Gastroesophageal sphincter (tissue), 4 donors: Measurements from ENCODE around the gene ATAD3B. TPM values are rescaled to one million over a fixed set of nuclear protein-coding genes. Genes with fewer than 3 reads are reported as not detected.

ENCODE experiments used
- ATAC-seq: fragments of 150-250 bp; one replicate; pipeline ENCODE4 v1.9.1; 2016; ENCODE audit warnings: mild to moderate bottlenecking, moderate library complexity
- H3K27ac ChIP-seq, 4 donors: fragments of 200-600 bp; sonication (generic) in 3 of 4; 1 replicate in 3 of 4; 2 replicates in 1 of 4; pipeline ENCODE4 v1.5.1; 2016 to 2019
- H3K27me3 ChIP-seq: fragments of 200-600 bp; sonication (generic); one replicate; pipeline ENCODE4 v1.5.1; 2019
- H3K36me3 ChIP-seq, 2 donors: fragments of 200-600 bp; sonication (generic); one replicate each; pipeline ENCODE4 v1.5.1; 2019; ENCODE audit warnings: control low read depth in 1 of 2
- H3K4me1 ChIP-seq, 3 donors: fragments of 200-600 bp; sonication (generic); 1 replicate in 2 of 3; 2 replicates in 1 of 3; pipeline ENCODE4 v1.5.1; 2016 to 2019; ENCODE audit warnings: control low read depth in 2 of 3
- H3K4me3 ChIP-seq, 2 donors: fragments of 200-600 bp; sonication (generic); one replicate each; pipeline ENCODE4 v1.5.1; 2019; ENCODE audit warnings: mild to moderate bottlenecking in 1 of 2, moderate library complexity in 1 of 2
- H3K9me3 ChIP-seq, 3 donors: fragments of 200-600 bp; sonication (generic); one replicate each; pipeline ENCODE4 v1.5.1; 2017 to 2019; ENCODE audit warnings: control low read depth in 2 of 3
- CTCF ChIP-seq, 4 experiments: fragments of 200-600 bp in 2 of 4; fragments of 450-650 bp in 2 of 4; sonication (generic) in 1 of 4; IDR thresholded peaks; one replicate each; pipeline ENCODE4 v1.5.1; 2017 to 2019; ENCODE audit warnings: antibody characterized with exemption in 4 of 4, mild to moderate bottlenecking in 2 of 4, moderate library complexity in 2 of 4
- EP300 ChIP-seq: sonication (generic); formaldehyde crosslinking; IDR thresholded peaks from one replicate; pipeline ENCODE4 v1.6.1; 2017; ENCODE audit warnings: antibody characterized with exemption, mild to moderate bottlenecking
- POLR2A ChIP-seq, 2 donors: fragments of 450-650 bp; IDR thresholded peaks; one replicate each; pipeline ENCODE4 v1.6.1; 2017; ENCODE audit warnings: antibody characterized with exemption in 2 of 2, mild to moderate bottlenecking in 2 of 2, moderate library complexity in 1 of 2
- POLR2AphosphoS5 ChIP-seq: sonication (generic); formaldehyde crosslinking; IDR thresholded peaks from one replicate; pipeline ENCODE4 v1.6.1; 2017; ENCODE audit warnings: antibody characterized with exemption
- WGBS, 2 donors: methylation state at CpG; one replicate each; pipeline ENCODE4 v1.1.5; 2018; ENCODE audit warnings: low coverage in 1 of 2; 5-methylcytosine and 5-hydroxymethylcytosine counted together
- total RNA-seq, 4 donors: library from RNA; depleted of rRNA; stranded (reverse); fragments of >200 nt; gene quantifications; one replicate each; pipeline ENCODE4 v1.1.0, GENCODE V29; 2016

ATAD3B gene
- total RNA-seq, 4 donors from 2014 or later, result 4.1 to 17.9 (median 12.1) TPM

- WGBS, 2 donors, result 67% methylated on average over 2 of the region's 19 CpGs; no CpG with 5 or more reads in 1 of the 2 donors
- no peak for ATAC-seq
- Histone ChIP-seq H3K9me3 (no peaks in the 10 kb centered on the region), H3K4me1 (peaks cover 0 to 24% (median 12%) of the 10 kb centered on the region in 3 donors), H3K4me3 (no peak overlapping the region), H3K27me3 (no peaks in the 10 kb centered on the region), H3K27ac (no peak overlapping the region), H3K36me3 (peaks cover 0 to 36% of the 10 kb centered on the region in 2 donors)
- TF ChIP-seq CTCF (IDR thresholded peaks at IDR 0.05), result no peak
- no peak for TF ChIP-seq EP300
- no peak for TF ChIP-seq POLR2A (IDR thresholded peaks at IDR 0.05)
Measured at GRCh38 chr1:1543706-1544099, 72.1 kb downstream of the ATAD3B start.

- Histone ChIP-seq H3K27me3 (no peaks in the 10 kb centered on the region), H3K27ac (no peak overlapping the region), H3K36me3 (peaks cover 0 to 36% of the 10 kb centered on the region in 2 donors), H3K4me3 (no peak overlapping the region), H3K9me3 (no peaks in the 10 kb centered on the region), H3K4me1 (peaks cover 0 to 16% (median 6%) of the 10 kb centered on the region in 3 donors)
- TF ChIP-seq POLR2A (IDR thresholded peaks at IDR 0.05) (no peak), CTCF (IDR thresholded peaks at IDR 0.05) (no peak), POLR2AphosphoS5 (no peak), EP300 (no peak)
- 79 to 87% methylated on average over 4 to 10 of the region's 10 CpGs for WGBS, 2 donors
- ATAC-seq, result no peak
Measured at GRCh38 chr1:1544544-1544943, 73.0 kb downstream of the ATAD3B start.

Other genes starting within 250 kb of the ATAD3B start
- 100 to 1,000 TPM in 2 of 4 donors, 10 to 100 TPM in 2; 84.2 to 115 (median 93.9) TPM for gene SDF4, start 239.8 kb upstream of the ATAD3B start, total RNA-seq
- gene B3GALT6, start 239.5 kb upstream of the ATAD3B start, total RNA-seq, result 10 to 100 TPM; 12.3 to 24.1 (median 15.0) TPM
- gene C1QTNF12, start 225.0 kb upstream of the ATAD3B start, total RNA-seq, result 1 to 10 TPM in 3 of 4 donors, under 1 TPM in 1; 0.96 to 2.8 (median 1.7) TPM
- gene UBE2J2, start 197.9 kb upstream of the ATAD3B start, total RNA-seq, result 10 to 100 TPM; 28.1 to 47.0 (median 37.9) TPM
- 1 to 10 TPM in 3 of 4 donors, under 1 TPM in 1; 0.94 to 7.9 (median 2.4) TPM for gene SCNN1D, start 191.3 kb upstream of the ATAD3B start, total RNA-seq
- gene ACAP3, start 163.8 kb upstream of the ATAD3B start, total RNA-seq, result 10 to 100 TPM; 35.6 to 74.7 (median 50.2) TPM
- 10 to 100 TPM; 12.5 to 24.2 (median 19.4) TPM for gene PUSL1, start 163.2 kb upstream of the ATAD3B start, total RNA-seq
- gene INTS11, start 147.1 kb upstream of the ATAD3B start, total RNA-seq, result 100 to 1,000 TPM in 1 of 4 donors, 10 to 100 TPM in 3; 62.0 to 119 (median 96.4) TPM
- gene CPTP, start 147.0 kb upstream of the ATAD3B start, total RNA-seq, result 10 to 100 TPM; 10.4 to 42.7 (median 30.1) TPM
- gene TAS1R3, start 140.5 kb upstream of the ATAD3B start, total RNA-seq, result under 1 TPM in 3 of 4 donors, not detected in 1; 0.12 to 0.54 (median 0.40) TPM
- 100 to 1,000 TPM in 1 of 4 donors, 10 to 100 TPM in 3; 84.4 to 174 (median 88.9) TPM for gene DVL1, start 122.3 kb upstream of the ATAD3B start, total RNA-seq
- gene MXRA8, start 113.2 kb upstream of the ATAD3B start, total RNA-seq, result 100 to 1,000 TPM in 1 of 4 donors, 10 to 100 TPM in 3; 69.8 to 105 (median 85.4) TPM
- gene AURKAIP1, start 96.6 kb upstream of the ATAD3B start, total RNA-seq, result 100 to 1,000 TPM; 103 to 138 (median 108) TPM
- gene CCNL2, start 72.4 kb upstream of the ATAD3B start, total RNA-seq, result 100 to 1,000 TPM in 2 of 4 donors, 10 to 100 TPM in 2; 31.6 to 248 (median 127) TPM
- gene MRPL20, start 64.5 kb upstream of the ATAD3B start, total RNA-seq, result 100 to 1,000 TPM; 121 to 215 (median 159) TPM
- 10 to 100 TPM in 2 of 4 donors, 1 to 10 TPM in 2; 8.7 to 16.9 (median 10.3) TPM for gene ANKRD65, start 50.5 kb upstream of the ATAD3B start, total RNA-seq
- 100 to 1,000 TPM in 2 of 4 donors, 10 to 100 TPM in 2; 59.8 to 137 (median 96.4) TPM for gene VWA1, start 36.1 kb upstream of the ATAD3B start, total RNA-seq
- 1 to 10 TPM in 1 of 4 donors, under 1 TPM in 2, not detected in 1; 0.47 to 1.1 (median 0.94) TPM for gene ATAD3C, start 22.1 kb upstream of the ATAD3B start, total RNA-seq
- 10 to 100 TPM; 14.9 to 32.9 (median 19.1) TPM for gene ATAD3A, start 40.4 kb downstream of the ATAD3B start, total RNA-seq
- 10 to 100 TPM; 12.0 to 18.1 (median 14.4) TPM for gene TMEM240, start 68.9 kb downstream of the ATAD3B start, total RNA-seq
- gene SSU72, start 103.1 kb downstream of the ATAD3B start, total RNA-seq, result 100 to 1,000 TPM in 2 of 4 donors, 10 to 100 TPM in 2; 90.5 to 109 (median 98.9) TPM
- under 1 TPM in 2 of 4 donors, not detected in 2; 0.54 TPM for gene FNDC10, start 128.4 kb downstream of the ATAD3B start, total RNA-seq
- gene MIB2, start 143.7 kb downstream of the ATAD3B start, total RNA-seq, result 10 to 100 TPM; 51.4 to 85.3 (median 69.3) TPM
- 10 to 100 TPM in 2 of 4 donors, 1 to 10 TPM in 2; 5.5 to 27.2 (median 9.4) TPM for gene MMP23B, start 160.4 kb downstream of the ATAD3B start, total RNA-seq
- gene CDK11B, start 187.2 kb downstream of the ATAD3B start, total RNA-seq, result 10 to 100 TPM; 19.2 to 59.3 (median 25.4) TPM
- gene SLC35E2B, start 221.0 kb downstream of the ATAD3B start, total RNA-seq, result 10 to 100 TPM; 18.7 to 56.9 (median 37.9) TPM